ENCODE results near the gene PCARE.

Gene PCARE

DNA sequence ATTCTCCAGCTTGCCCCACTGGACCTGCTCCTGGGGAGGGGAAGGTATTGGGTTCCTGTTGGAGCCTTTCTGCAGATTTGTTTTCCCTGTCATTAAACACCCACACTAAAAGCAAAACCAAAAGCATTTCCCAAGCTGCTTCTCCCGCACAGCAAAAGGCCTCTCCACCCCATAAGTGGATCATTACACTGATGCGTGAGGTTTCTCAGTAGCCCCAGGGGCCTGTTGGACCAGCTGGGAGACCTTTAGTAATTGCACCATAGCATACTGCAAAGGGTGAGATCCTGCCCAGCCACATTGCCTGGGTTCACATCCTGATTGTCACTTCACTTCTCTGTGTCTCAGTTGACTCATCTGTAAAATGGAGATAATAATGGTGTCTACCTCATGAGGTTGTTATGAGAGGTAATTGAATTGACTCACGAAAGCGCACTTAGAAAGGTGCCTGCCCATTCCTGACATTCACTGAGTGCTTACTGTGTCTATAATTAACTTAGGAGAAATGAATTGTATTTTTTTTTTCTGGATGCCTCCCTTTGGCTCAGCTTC, 49.4 kb downstream of the PCARE start:
- in situ Hi-C loops (cut with HindIII; ENCODE audit: low sequenced_read_pairs) = no loop called here
- H3K4me3 ChIP-seq (ENCODE audit: low read depth, low read length) = no peak overlapping the region
- no peak for DNase-seq (ENCODE audit: low read depth, low spot score)
- TF ChIP-seq, protein P1, sequence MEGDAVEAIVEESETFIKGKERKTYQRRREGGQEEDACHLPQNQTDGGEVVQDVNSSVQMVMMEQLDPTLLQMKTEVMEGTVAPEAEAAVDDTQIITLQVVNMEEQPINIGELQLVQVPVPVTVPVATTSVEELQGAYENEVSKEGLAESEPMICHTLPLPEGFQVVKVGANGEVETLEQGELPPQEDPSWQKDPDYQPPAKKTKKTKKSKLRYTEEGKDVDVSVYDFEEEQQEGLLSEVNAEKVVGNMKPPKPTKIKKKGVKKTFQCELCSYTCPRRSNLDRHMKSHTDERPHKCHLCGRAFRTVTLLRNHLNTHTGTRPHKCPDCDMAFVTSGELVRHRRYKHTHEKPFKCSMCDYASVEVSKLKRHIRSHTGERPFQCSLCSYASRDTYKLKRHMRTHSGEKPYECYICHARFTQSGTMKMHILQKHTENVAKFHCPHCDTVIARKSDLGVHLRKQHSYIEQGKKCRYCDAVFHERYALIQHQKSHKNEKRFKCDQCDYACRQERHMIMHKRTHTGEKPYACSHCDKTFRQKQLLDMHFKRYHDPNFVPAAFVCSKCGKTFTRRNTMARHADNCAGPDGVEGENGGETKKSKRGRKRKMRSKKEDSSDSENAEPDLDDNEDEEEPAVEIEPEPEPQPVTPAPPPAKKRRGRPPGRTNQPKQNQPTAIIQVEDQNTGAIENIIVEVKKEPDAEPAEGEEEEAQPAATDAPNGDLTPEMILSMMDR (IDR thresholded peaks at IDR 0.05; ENCODE audit: low read depth, low read length) = no peak

DNA sequence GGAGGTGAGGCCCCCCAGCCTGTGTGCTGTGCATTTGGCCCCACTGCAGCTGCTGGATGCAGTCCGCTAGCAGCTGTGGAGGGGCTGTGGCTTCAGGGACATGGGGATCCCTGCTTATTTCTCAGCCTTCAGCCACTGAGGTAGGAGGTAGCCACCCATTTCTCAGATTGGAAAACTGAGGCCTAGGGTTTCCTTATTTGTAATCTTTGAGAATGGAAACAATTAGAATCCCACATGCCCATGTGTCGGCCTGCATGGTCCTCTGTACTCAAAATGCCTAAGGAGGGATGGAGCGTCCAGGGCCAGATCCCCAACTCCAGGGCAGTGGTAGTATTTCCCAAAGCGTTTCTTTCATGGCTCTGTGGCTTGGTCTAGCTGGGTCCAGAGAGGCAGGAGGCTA, 51.1 kb downstream of the PCARE start:
- H3K4me3 ChIP-seq (ENCODE audit: low read depth, low read length) = no peak overlapping the region
- DNase-seq (ENCODE audit: low read depth, low spot score) = no peak
- TF ChIP-seq, protein P1 (IDR thresholded peaks at IDR 0.05; ENCODE audit: low read depth, low read length) = no peak
- in situ Hi-C loops (cut with HindIII; ENCODE audit: low sequenced_read_pairs) = no loop called here

DNA sequence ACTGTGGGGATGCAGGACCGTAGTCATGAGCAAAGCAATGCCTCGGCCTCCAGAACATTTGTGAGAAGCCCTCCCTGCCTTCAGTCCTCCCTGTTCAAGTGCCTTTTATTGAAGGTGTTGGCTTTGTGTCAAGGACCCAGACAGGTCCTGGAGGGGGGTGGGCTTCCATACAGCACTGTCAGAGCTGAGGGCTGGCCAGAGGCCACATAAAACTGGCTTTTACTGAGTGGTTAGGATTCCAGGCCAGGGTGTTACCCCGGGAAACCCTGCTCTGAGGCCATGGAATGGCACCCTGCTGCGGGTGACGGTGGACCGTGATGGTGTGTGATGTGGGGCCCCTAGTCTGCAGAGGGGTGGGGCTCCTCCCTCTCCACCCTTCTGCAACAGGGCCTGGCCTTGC, 51.6 kb downstream of the PCARE start:
- DNase-seq (ENCODE audit: low read depth, low spot score) = peak; percentile 90
- TF ChIP-seq, protein P1 (IDR thresholded peaks at IDR 0.05; ENCODE audit: low read depth, low read length) = no peak
- in situ Hi-C loops (cut with HindIII; ENCODE audit: low sequenced_read_pairs) = no loop called here
- H3K4me3 ChIP-seq (ENCODE audit: low read depth, low read length) = no peak overlapping the region

DNA sequence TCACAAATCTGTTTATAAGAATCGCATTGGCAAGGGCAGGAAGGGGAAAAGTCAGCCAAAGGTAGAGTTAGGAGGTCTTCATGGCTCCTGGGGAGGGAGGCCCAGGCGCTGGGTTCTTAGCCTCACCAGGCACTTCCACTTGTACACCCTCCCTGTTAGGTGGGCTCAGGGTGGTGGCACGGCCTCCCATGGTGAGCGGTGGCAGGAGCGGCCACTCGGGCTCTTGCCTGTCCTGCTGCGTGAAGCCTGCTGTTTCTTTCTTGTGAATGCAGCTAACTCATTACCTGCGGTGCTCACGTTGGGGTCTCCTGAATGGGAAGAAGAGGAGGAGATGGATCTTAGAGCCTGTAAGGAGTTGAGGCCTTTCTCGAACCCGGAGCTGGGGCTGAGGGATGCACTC, 52.4 kb downstream of the PCARE start:
- no peak overlapping the region for H3K4me3 ChIP-seq (ENCODE audit: low read depth, low read length)
- TF ChIP-seq, protein P1 (IDR thresholded peaks at IDR 0.05; ENCODE audit: low read depth, low read length) = no peak
- in situ Hi-C loops (cut with HindIII; ENCODE audit: low sequenced_read_pairs) = no loop called here
- no peak for DNase-seq (ENCODE audit: low read depth, low spot score)

DNA sequence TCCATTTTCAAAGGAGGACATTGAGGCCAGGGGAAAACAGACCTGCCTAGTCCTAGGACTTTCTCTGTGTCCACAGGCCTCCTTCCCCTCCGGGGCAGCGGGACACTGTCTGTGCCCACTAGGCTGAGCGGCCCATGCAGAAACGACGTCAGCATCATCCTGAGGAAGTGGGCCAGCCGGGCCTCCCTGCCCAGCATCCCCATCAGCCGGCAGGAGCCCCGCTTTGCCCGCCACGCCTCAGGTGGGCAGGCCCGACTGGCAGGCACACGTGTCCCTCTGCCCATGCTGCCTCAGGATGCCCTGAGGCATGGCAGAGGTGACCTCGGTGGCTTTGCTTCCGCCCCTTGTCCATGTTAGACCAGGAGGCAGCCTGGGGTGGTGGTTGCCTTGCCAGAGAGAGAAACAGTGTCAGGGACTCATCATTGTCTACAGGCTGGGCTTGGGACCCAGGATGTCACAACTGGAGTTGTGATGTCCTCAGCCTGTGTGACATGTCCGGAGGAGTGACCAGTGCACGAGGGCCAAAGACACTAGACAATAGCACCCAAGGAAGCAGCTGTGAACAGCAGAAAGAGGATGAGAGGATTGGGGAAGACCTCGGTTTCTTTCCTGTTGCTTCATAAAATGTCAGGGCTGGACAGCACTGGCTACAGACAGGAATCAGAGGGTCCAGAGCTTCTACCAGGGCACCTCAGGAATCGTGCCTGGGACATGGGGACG, 56.4 kb downstream of the PCARE start:
- TF ChIP-seq, protein P1 (IDR thresholded peaks at IDR 0.05; ENCODE audit: low read depth, low read length) = no peak
- in situ Hi-C loops (cut with HindIII; ENCODE audit: low sequenced_read_pairs) = no loop called here
- DNase-seq (ENCODE audit: low read depth, low spot score) = no peak
- no peak overlapping the region for H3K4me3 ChIP-seq (ENCODE audit: low read depth, low read length)

DNA sequence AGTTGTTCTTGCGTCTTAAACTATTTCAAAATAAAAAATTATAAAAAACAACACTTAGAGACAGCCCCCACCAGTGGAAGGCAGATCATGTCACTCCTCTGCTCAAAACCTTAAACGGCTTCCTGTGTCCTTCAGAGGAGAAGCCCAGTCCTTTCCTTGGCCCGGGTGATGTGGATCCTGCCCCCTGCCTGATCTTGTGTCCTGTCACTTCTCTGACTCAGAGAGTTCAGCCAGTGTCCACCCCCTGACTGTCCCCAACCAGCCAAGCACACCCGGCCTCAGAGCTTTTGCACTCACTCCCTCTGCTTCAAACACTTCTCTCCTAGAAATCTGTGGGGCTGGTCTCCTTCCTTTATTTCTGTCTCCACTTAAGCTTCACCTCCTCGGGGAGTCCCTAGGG, 57.8 kb downstream of the PCARE start:
- no peak overlapping the region for H3K4me3 ChIP-seq (ENCODE audit: low read depth, low read length)
- no peak for DNase-seq (ENCODE audit: low read depth, low spot score)
- TF ChIP-seq, protein P1 (IDR thresholded peaks at IDR 0.05; ENCODE audit: low read depth, low read length) = no peak
- in situ Hi-C loops (cut with HindIII; ENCODE audit: low sequenced_read_pairs) = no loop called here
